CD14-positive monocyte (primary cell): Measurements from ENCODE around the gene TGFBR3. TPM values are rescaled to one million over a fixed set of nuclear protein-coding genes. Genes with fewer than 3 reads are reported as not detected.

Source experiments
- DNase-seq, 3 donors: peaks; one replicate each; pipeline ENCODE4 v3.0.0-alpha.2; 2011 to 2022
- H2AFZ ChIP-seq: 2 replicates; pipeline ENCODE4 v1.6.0; 2012; ENCODE audit warnings: mild to moderate bottlenecking, low read depth, low read length, inconsistent platforms; ENCODE audit not compliant: insufficient read depth, poor library complexity, severe bottlenecking
- H3K27ac ChIP-seq, 2 donors: 1 replicate in 1 of 2; 2 replicates in 1 of 2; pipeline ENCODE4 v1.5.1; 2012 to 2013; ENCODE audit warnings: low read length in 2 of 2, control low read depth in 1 of 2, inconsistent platforms in 1 of 2, low read depth in 1 of 2, mild to moderate bottlenecking in 1 of 2
- H3K27me3 ChIP-seq, 2 donors: one replicate each; pipeline versions ENCODE4 v1.6.0 to v1.6.1; 2011 to 2013; ENCODE audit warnings: low read length in 2 of 2; ENCODE audit not compliant: control insufficient read depth in 2 of 2, insufficient read depth in 2 of 2
- H3K36me3 ChIP-seq, 2 donors: replicated peaks in 1 of 2; 1 replicate in 1 of 2; 2 replicates in 1 of 2; pipeline versions ENCODE4 v1.5.1 to v1.6.1; 2012 to 2013; ENCODE audit warnings: low read length in 2 of 2, control low read depth in 1 of 2, inconsistent platforms in 1 of 2, mild to moderate bottlenecking in 1 of 2; ENCODE audit not compliant: insufficient read depth in 2 of 2, control insufficient read depth in 1 of 2
- H3K4me1 ChIP-seq, 2 donors: 1 replicate in 1 of 2; 2 replicates in 1 of 2; pipeline versions ENCODE4 v1.5.1 to v1.6.1; 2012 to 2013; ENCODE audit warnings: low read length in 2 of 2, control low read depth in 1 of 2, inconsistent platforms in 1 of 2, mild to moderate bottlenecking in 1 of 2, moderate library complexity in 1 of 2; ENCODE audit not compliant: insufficient read depth in 2 of 2, control insufficient read depth in 1 of 2
- H3K4me2 ChIP-seq: replicated peaks from 2 replicates; pipeline ENCODE3; 2012; ENCODE audit warnings: low read length, moderate library complexity, mild to moderate bottlenecking; ENCODE audit not compliant: poor library complexity, severe bottlenecking; ENCODE audit errors: extremely low read depth
- H3K4me3 ChIP-seq, 3 experiments: fragments of 200-600 bp in 1 of 3; sonication (generic) in 1 of 3; replicated peaks in 1 of 3; 1 replicate in 2 of 3; 2 replicates in 1 of 3; pipeline ENCODE4 v1.5.1; 2011 to 2013; ENCODE audit warnings: low read length in 3 of 3, mild to moderate bottlenecking in 3 of 3, control low read depth in 2 of 3, low read depth in 2 of 3, inconsistent platforms in 1 of 3, moderate library complexity in 1 of 3
- H3K79me2 ChIP-seq: 2 replicates; pipeline ENCODE4 v1.6.0; 2012; ENCODE audit warnings: mild to moderate bottlenecking, control low read depth, inconsistent platforms, low read length, moderate library complexity; ENCODE audit not compliant: insufficient read depth
- H3K9ac ChIP-seq: 2 replicates; pipeline ENCODE4 v1.6.0; 2017; ENCODE audit warnings: low read length, mild to moderate bottlenecking; ENCODE audit not compliant: insufficient read depth, poor library complexity, severe bottlenecking
- H3K9me3 ChIP-seq, 2 donors: replicated peaks in 1 of 2; 1 replicate in 1 of 2; 2 replicates in 1 of 2; pipeline versions ENCODE4 v1.5.1 to v1.6.1; 2012 to 2013; ENCODE audit warnings: low read length in 2 of 2, control low read depth in 1 of 2; ENCODE audit not compliant: control insufficient read depth in 1 of 2, insufficient read depth in 1 of 2
- H4K20me1 ChIP-seq: 2 replicates; pipeline ENCODE4 v1.6.0; 2012; ENCODE audit warnings: mild to moderate bottlenecking, low read length, control low read depth, moderate library complexity; ENCODE audit not compliant: insufficient read depth
- H3K27ac Mint-ChIP-seq, 7 donors: one replicate each; pipeline ENCODE4 v1.8.0; 2020; ENCODE audit warnings: mild to moderate bottlenecking in 7 of 7, mixed read lengths in 7 of 7, moderate library complexity in 6 of 7, inconsistent platforms in 2 of 7
- H3K27me3 Mint-ChIP-seq, 3 donors: one replicate each; pipeline ENCODE4 v1.8.0; 2021 to 2022; ENCODE audit warnings: low read depth in 3 of 3, mild to moderate bottlenecking in 3 of 3, mixed read lengths in 3 of 3, moderate library complexity in 3 of 3, inconsistent platforms in 1 of 3
- H3K36me3 Mint-ChIP-seq, 2 donors: one replicate each; pipeline ENCODE4 v1.8.0; 2020; ENCODE audit warnings: mixed read lengths in 2 of 2, inconsistent platforms in 1 of 2, mild to moderate bottlenecking in 1 of 2
- H3K4me1 Mint-ChIP-seq: one replicate; pipeline ENCODE4 v1.8.0; 2020; ENCODE audit warnings: mild to moderate bottlenecking, mixed read lengths
- H3K4me3 Mint-ChIP-seq, 2 donors: one replicate each; pipeline ENCODE4 v1.8.0; 2020; ENCODE audit warnings: mild to moderate bottlenecking in 2 of 2, mixed read lengths in 2 of 2, moderate library complexity in 1 of 2
- H3K9me3 Mint-ChIP-seq, 7 donors: one replicate each; pipeline ENCODE4 v1.8.0; 2020 to 2022; ENCODE audit warnings: mixed read lengths in 7 of 7, mild to moderate bottlenecking in 6 of 7, moderate library complexity in 6 of 7, inconsistent platforms in 2 of 7
- WGBS: methylation state at CpG from one replicate; pipeline ENCODE4 v1.1.5; 2013; ENCODE audit warnings: missing lambda C conversion rate; ENCODE audit not compliant: insufficient coverage; 5-methylcytosine and 5-hydroxymethylcytosine counted together
- intact Hi-C, 2 donors: fragments of 100-400 bp; cut with micrococcal nuclease; formaldehyde crosslinking; loops; one replicate each; pipeline versions ENCODE4 v1.15.0 to v1.15.1; 2023
- polyA plus RNA-seq, 3 donors: library from polyadenylated mRNA; depleted of rRNA in 1 of 3; unstranded in 2 of 3; stranded (reverse) in 1 of 3; fragments of 300-500 nt in 2 of 3; fragments of >200 nt in 1 of 3; fragmentation: Illumina TruSeq in 2 of 3; gene quantifications; 1 replicate in 2 of 3; 2 replicates in 1 of 3; pipeline ENCODE4 v1.2.3, GENCODE V29; 2012 to 2021
- TF ChIP-seq, protein P1 (sequence below): fragments of 200-600 bp; IDR thresholded peaks from one replicate; pipeline ENCODE4 v1.8.0; 2022; ENCODE audit warnings: antibody characterized with exemption, mild to moderate bottlenecking

Gene TGFBR3
- polyA plus RNA-seq, 3 donors, result 0.09 to 0.28 (median 0.20) TPM

DNA sequence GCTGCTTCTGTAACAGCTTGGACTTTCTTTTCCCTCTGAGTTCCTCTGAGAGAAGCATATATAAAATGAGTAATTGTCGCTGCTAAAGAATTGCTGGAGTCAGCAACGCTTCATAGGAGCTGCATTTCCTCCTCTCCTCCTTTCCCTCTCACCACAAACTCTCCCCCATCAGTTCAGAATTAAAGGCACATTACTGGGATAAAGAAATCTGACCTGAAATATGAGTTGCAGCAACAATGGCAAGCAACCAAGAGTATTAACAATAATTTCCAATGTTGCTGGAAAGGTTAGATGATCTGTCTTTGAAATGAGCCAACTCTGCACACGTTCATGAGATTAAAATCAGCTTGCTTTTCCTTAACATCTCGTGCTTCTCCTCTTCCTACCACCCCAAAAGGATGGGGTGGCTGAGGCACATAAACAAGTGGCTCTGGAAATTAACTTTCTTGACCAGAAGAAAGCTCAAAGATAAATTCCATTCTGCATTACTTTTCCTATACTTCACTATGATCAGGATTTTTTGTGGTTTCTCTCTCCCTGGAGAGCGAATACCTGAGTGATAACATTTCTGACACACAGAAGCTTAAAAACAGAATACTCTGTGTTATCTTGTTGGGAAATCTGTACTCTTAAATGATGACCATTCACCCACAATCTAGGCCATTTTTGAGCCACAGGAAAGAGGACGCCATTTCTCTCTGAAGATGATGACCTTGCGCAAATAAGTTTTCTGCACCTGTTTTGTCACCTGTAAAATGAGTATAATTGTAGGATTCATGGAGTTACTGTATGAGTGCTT is 90.2 kb downstream of the TGFBR3 start:
- no CpG with 5 or more reads among the region's 7 CpGs for WGBS
- no peaks in the 10 kb centered on the region for H3K79me2 ChIP-seq
- no peak for DNase-seq
- TF ChIP-seq, protein P1, sequence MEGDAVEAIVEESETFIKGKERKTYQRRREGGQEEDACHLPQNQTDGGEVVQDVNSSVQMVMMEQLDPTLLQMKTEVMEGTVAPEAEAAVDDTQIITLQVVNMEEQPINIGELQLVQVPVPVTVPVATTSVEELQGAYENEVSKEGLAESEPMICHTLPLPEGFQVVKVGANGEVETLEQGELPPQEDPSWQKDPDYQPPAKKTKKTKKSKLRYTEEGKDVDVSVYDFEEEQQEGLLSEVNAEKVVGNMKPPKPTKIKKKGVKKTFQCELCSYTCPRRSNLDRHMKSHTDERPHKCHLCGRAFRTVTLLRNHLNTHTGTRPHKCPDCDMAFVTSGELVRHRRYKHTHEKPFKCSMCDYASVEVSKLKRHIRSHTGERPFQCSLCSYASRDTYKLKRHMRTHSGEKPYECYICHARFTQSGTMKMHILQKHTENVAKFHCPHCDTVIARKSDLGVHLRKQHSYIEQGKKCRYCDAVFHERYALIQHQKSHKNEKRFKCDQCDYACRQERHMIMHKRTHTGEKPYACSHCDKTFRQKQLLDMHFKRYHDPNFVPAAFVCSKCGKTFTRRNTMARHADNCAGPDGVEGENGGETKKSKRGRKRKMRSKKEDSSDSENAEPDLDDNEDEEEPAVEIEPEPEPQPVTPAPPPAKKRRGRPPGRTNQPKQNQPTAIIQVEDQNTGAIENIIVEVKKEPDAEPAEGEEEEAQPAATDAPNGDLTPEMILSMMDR, result no peak
- no peaks in the 10 kb centered on the region for H3K9me3 ChIP-seq
- no peak overlapping the region for H3K9ac ChIP-seq
- Mint-ChIP-seq H3K27ac (no peak overlapping the region), H3K4me3 (no peak overlapping the region), H3K36me3 (no peaks in the 10 kb centered on the region), H3K9me3 (peaks cover 0 to 5% (median 0%) of the 10 kb centered on the region in 7 donors), H3K27me3 (peaks cover 0 to 2% (median 1%) of the 10 kb centered on the region in 3 donors), H3K4me1 (peaks cover 5% of the 10 kb centered on the region)
- no peaks in the 10 kb centered on the region for H3K4me1 ChIP-seq
- intact Hi-C loops, result no loop called here
- H3K4me3 ChIP-seq, result no peak overlapping the region
- no peaks in the 10 kb centered on the region for H3K27me3 ChIP-seq
- H3K27ac ChIP-seq, result no peak overlapping the region
- H3K36me3 ChIP-seq, result no peaks in the 10 kb centered on the region
- no peak overlapping the region for H3K4me2 ChIP-seq
- no peak overlapping the region for H2AFZ ChIP-seq
- no peaks in the 10 kb centered on the region for H4K20me1 ChIP-seq

- H3K4me3 Mint-ChIP-seq, result no peak overlapping the region
- Histone ChIP-seq H3K36me3 (no peaks in the 10 kb centered on the region), H2AFZ (no peak overlapping the region), H3K4me3 (no peak overlapping the region), H3K27me3 (no peaks in the 10 kb centered on the region), H3K4me2 (no peak overlapping the region), H4K20me1 (no peaks in the 10 kb centered on the region), H3K9ac (no peak overlapping the region), H3K9me3 (no peaks in the 10 kb centered on the region), H3K27ac (no peak overlapping the region), H3K79me2 (no peaks in the 10 kb centered on the region), H3K4me1 (no peaks in the 10 kb centered on the region)
- H3K27ac Mint-ChIP-seq, result no peak overlapping the region
- DNase-seq, result no peak
- H3K9me3 Mint-ChIP-seq, result peaks cover 0 to 5% (median 0%) of the 10 kb centered on the region in 7 donors
- no peaks in the 10 kb centered on the region for H3K36me3 Mint-ChIP-seq
- H3K4me1 Mint-ChIP-seq, result peaks cover 5% of the 10 kb centered on the region
- peaks cover 0 to 4% (median 2%) of the 10 kb centered on the region in 3 donors for H3K27me3 Mint-ChIP-seq
- intact Hi-C loops, result no loop called here
- no CpG with 5 or more reads among the region's 3 CpGs for WGBS
- TF ChIP-seq, protein P1, result no peak
These were observed 92.1 kb downstream of the TGFBR3 start for GRCh38 chr1:91793877-91794276.
